NCI-H187 treated with DMSO at 0.1 percent for 48 hours (cell line): ENCODE data around the gene APPBP2.

Experiments
- DNase-seq: peaks from one replicate; lab custom pipeline; 2025; lab: John Stamatoyannopoulos, UW

Gene APPBP2

GRCh38 chr17:60393840-60394723 is 132.0 kb downstream of the APPBP2 start:
- no peak for DNase-seq
